Fibroblast of lung (primary cell): ENCODE data around the gene DYDC1. TPM values are rescaled to one million over a fixed set of nuclear protein-coding genes. Genes with fewer than 3 reads are reported as not detected.
"Not testable (repeated sequence)": the region's sequence is repeated elsewhere in the genome, so short reads cannot be mapped to it uniquely, and the experiment has no call there.

Experiments
- DNase-seq, 2 donors: peaks; one replicate each; pipeline versions ENCODE4 v3.0.0 to v3.0.0-alpha.2; 2010; ENCODE audit warnings: low read depth in 2 of 2
- H2AFZ ChIP-seq: 2 replicates; pipeline ENCODE4 v1.5.1; 2012; ENCODE audit warnings: low read length, control low read depth, inconsistent platforms
- H3K27ac ChIP-seq: 2 replicates; pipeline ENCODE4 v1.5.1; 2011; ENCODE audit warnings: low read length, control low read depth; ENCODE audit not compliant: insufficient read depth
- H3K27me3 ChIP-seq: 2 replicates; pipeline ENCODE4 v1.5.1; 2011; ENCODE audit warnings: mild to moderate bottlenecking, low read length; ENCODE audit not compliant: control insufficient read depth, insufficient read depth
- H3K36me3 ChIP-seq: 2 replicates; pipeline ENCODE4 v1.5.1; 2011; ENCODE audit warnings: low read length; ENCODE audit not compliant: control insufficient read depth, insufficient read depth
- H3K4me1 ChIP-seq: 2 replicates; pipeline ENCODE4 v1.5.1; 2011; ENCODE audit warnings: low read length; ENCODE audit not compliant: control insufficient read depth, insufficient read depth; ENCODE audit errors: extremely low read depth
- H3K4me2 ChIP-seq: 2 replicates; pipeline ENCODE4 v1.5.1; 2011; ENCODE audit warnings: low read length, control low read depth; ENCODE audit not compliant: insufficient read depth; ENCODE audit errors: extremely low read depth
- H3K4me3 ChIP-seq, 4 experiments: fragments of 200-600 bp in 1 of 4; sonication (generic) in 1 of 4; replicated peaks in 1 of 4; 2 replicates each; pipeline ENCODE4 v1.5.1; 2011 to 2016; ENCODE audit warnings: low read length in 4 of 4, low read depth in 3 of 4, mild to moderate bottlenecking in 3 of 4, control low read depth in 2 of 4, inconsistent platforms in 1 of 4, mixed read lengths in 1 of 4; ENCODE audit not compliant: insufficient read depth in 1 of 4; ENCODE audit errors: control extremely low read depth in 1 of 4
- H3K79me2 ChIP-seq: 2 replicates; pipeline ENCODE4 v1.5.1; 2012; ENCODE audit warnings: mild to moderate bottlenecking, low read length, inconsistent platforms; ENCODE audit not compliant: control insufficient read depth, insufficient read depth
- H3K9ac ChIP-seq: 2 replicates; pipeline ENCODE4 v1.5.1; 2011; ENCODE audit warnings: mild to moderate bottlenecking, low read length, control low read depth; ENCODE audit not compliant: insufficient read depth
- H3K9me3 ChIP-seq: 2 replicates; pipeline ENCODE4 v1.5.1; 2012; ENCODE audit warnings: low read depth, low read length; ENCODE audit not compliant: control insufficient read depth, insufficient read depth
- H4K20me1 ChIP-seq: 2 replicates; pipeline ENCODE4 v1.5.1; 2011; ENCODE audit warnings: low read length; ENCODE audit not compliant: control insufficient read depth, insufficient read depth; ENCODE audit errors: extremely low read depth
- CTCF ChIP-seq, 2 donors: IDR thresholded peaks in 1 of 2; conservative IDR thresholded peaks in 1 of 2; 1 replicate in 1 of 2; 2 replicates in 1 of 2; pipeline ENCODE4 v1.5.1; 2011 to 2012; ENCODE audit warnings: low read length in 2 of 2, control low read depth in 1 of 2, inconsistent platforms in 1 of 2, low read depth in 1 of 2, mild to moderate bottlenecking in 1 of 2
- EZH2 ChIP-seq: IDR thresholded peaks from 2 replicates; pipeline ENCODE4 v1.5.1; 2012; ENCODE audit warnings: low read length, control low read depth, mild to moderate bottlenecking; ENCODE audit errors: missing control alignments
- polyA plus RNA-seq, 2 donors: library from polyadenylated mRNA; depleted of rRNA in 1 of 2; stranded (reverse) in 1 of 2; unstranded in 1 of 2; fragments of >200 nt; gene quantifications; 2 replicates each; pipeline ENCODE4 v1.2.1, GENCODE V29; 2011 to 2012; ENCODE audit warnings: missing spikeins in 1 of 2
- total RNA-seq: library from RNA; depleted of rRNA; stranded (reverse); fragments of >200 nt; gene quantifications from 2 replicates; pipeline ENCODE4 v1.2.1, GENCODE V29; 2014

Gene DYDC1
- total and polyA plus RNA-seq, 2 donors (not counting 1 experiment from before 2014, with no cell fraction given): not detected

GRCh38 chr10:80365510-80365909, 9.0 kb upstream of the DYDC1 start:
- DNase-seq: no peak
- H2AFZ ChIP-seq: no peak overlapping the region
- no peaks in the 10 kb centered on the region for H3K9me3 ChIP-seq
- TF ChIP-seq EZH2: no peak
- no peak for TF ChIP-seq CTCF (conservative IDR thresholded peaks at IDR 0.05 in 1 of 2, IDR thresholded peaks at IDR 0.05 in 1 of 2; ENCODE audit: low read depth in 1 of 2, low read length in 2 of 2)
- H3K27ac ChIP-seq: no peak overlapping the region
- H3K27me3 ChIP-seq: no peaks in the 10 kb centered on the region
- no peaks in the 10 kb centered on the region for H3K4me1 ChIP-seq
- no peaks in the 10 kb centered on the region for H3K79me2 ChIP-seq
- H3K4me3 ChIP-seq: no peak overlapping the region
- no peaks in the 10 kb centered on the region for H4K20me1 ChIP-seq
- no peaks in the 10 kb centered on the region for H3K36me3 ChIP-seq
- no peak overlapping the region for H3K9ac ChIP-seq
- H3K4me2 ChIP-seq: no peak overlapping the region

GRCh38 chr10:80359644-80360043, 3.1 kb upstream of the DYDC1 start:
- H3K4me2 ChIP-seq: no peak overlapping the region
- no peaks in the 10 kb centered on the region for H3K36me3 ChIP-seq
- H2AFZ ChIP-seq: no peak overlapping the region
- DNase-seq: no peak
- H3K27me3 ChIP-seq: peaks cover 10% of the 10 kb centered on the region
- no peak overlapping the region for H3K9ac ChIP-seq
- H3K4me1 ChIP-seq: no peaks in the 10 kb centered on the region
- no peak overlapping the region for H3K27ac ChIP-seq
- H3K79me2 ChIP-seq: no peaks in the 10 kb centered on the region
- no peaks in the 10 kb centered on the region for H3K9me3 ChIP-seq
- H4K20me1 ChIP-seq: no peaks in the 10 kb centered on the region
- no peak overlapping the region for H3K4me3 ChIP-seq
- TF ChIP-seq EZH2 (no peak), CTCF (conservative IDR thresholded peaks at IDR 0.05 in 1 of 2, IDR thresholded peaks at IDR 0.05 in 1 of 2; ENCODE audit: low read depth in 1 of 2, low read length in 2 of 2) (no peak)

- H3K9ac ChIP-seq, H3K27ac ChIP-seq: not testable (repeated sequence)
- peaks cover 10% of the 10 kb centered on the region for H3K27me3 ChIP-seq
Measured at GRCh38 chr10:80358925-80359324, 2.4 kb upstream of the DYDC1 start.

GRCh38 chr10:80357851-80358125, 1.2 kb upstream of the DYDC1 start:
- Histone ChIP-seq H3K9me3 (no peaks in the 10 kb centered on the region), H3K4me2 (no peak overlapping the region), H3K36me3 (no peaks in the 10 kb centered on the region), H3K9ac (no peak overlapping the region), H3K27ac (no peak overlapping the region), H4K20me1 (no peaks in the 10 kb centered on the region), H3K4me1 (no peaks in the 10 kb centered on the region), H3K4me3 (no peak overlapping the region), H3K27me3 (peaks cover 10% of the 10 kb centered on the region), H2AFZ (no peak overlapping the region), H3K79me2 (no peaks in the 10 kb centered on the region)
- DNase-seq: no peak
- TF ChIP-seq EZH2: no peak

More at GRCh38 chr10:80358925-80359324, 2.4 kb upstream of the DYDC1 start:
- H3K79me2 ChIP-seq, H3K4me2 ChIP-seq, H3K9me3 ChIP-seq, H4K20me1 ChIP-seq, H2AFZ ChIP-seq, DNase-seq, H3K4me1 ChIP-seq, H3K36me3 ChIP-seq, H3K4me3 ChIP-seq: not testable (repeated sequence)
